GM18517 (cell line): ENCODE results near the gene RPRD1A.
"Not testable (repeated sequence)": the region's sequence is repeated elsewhere in the genome, so short reads cannot be mapped to it uniquely, and the experiment has no call there.

Experiments used
- ATAC-seq: cut with Tn5 transposase; IDR thresholded peaks from one replicate; pipeline ENCODE4 v1.9.1; 2021; ENCODE audit warnings: mild to moderate bottlenecking, moderate library complexity; ENCODE audit not compliant: unreplicated experiment

The RPRD1A gene

GRCh38 chr18:36078751-36079529 lies 11.6 kb upstream of the RPRD1A start:
- no peak for ATAC-seq

DNA sequence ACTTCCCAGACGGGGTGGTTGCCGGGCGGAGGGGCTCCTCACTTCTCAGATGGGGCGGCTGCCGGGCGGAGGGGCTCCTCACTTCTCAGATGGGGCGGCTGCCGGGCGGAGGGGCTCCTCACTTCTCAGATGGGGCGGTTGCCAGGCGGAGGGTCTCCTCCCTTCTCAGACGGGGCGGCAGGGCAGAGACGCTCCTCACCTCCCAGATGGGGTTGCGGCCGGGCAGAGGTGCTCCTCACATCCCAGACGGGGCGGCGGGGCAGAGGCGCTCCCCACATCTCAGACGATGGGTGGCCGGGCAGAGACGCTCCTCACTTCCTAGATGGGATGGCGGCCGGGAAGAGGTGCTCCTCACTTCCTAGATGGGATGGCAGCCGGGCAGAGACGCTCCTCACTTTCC lies 10.4 kb upstream of the RPRD1A start:
- not testable (repeated sequence) for ATAC-seq

- ATAC-seq, result no peak
These were observed 8.7 kb upstream of the RPRD1A start for GRCh38 chr18:36075862-36076587.

DNA sequence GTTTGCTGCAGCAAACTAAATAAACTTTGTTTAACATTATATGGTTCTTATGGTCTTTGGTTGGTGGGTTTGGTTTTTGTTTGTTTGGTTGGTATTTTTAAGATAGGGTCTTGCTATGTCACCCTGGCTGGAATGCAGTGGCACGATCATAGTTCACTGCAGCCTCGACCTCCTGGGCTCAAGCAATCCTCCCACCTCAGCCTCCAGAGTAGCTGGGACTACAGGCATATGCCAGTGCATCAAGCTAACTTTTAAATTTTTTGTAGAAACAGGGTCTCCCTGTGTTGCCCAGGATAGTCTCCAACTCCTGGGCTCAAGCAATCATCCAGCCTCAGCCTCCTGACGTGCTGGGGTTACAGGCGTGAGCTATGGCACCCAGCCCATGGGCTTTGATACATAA lies 7.1 kb upstream of the RPRD1A start:
- ATAC-seq, result no peak

GRCh38 chr18:36073676-36074075 lies 6.3 kb upstream of the RPRD1A start:
- no peak for ATAC-seq

DNA sequence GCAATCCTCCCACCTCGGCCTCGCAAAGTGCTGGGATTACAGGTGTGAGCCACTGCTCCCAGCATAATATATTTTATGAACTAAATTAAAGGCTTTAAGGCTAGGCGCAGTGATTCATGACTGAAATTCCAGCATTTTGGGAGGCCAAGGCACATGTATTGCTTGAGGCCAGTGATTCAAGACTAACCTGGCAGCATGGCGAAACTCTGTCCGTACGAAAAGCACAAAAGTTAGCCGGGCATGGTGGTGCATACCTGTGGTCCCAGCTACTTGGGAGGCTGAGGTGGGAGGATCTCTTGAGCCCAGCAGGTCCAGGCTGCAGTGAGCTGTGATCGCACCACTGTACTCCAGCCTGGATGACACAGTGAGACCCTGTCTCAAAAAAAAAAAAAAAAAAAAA lies 5.0 kb upstream of the RPRD1A start:
- ATAC-seq, result not testable (repeated sequence)

GRCh38 chr18:36066686-36067054 lies 689 bp downstream of the RPRD1A start:
- peak; percentile 7 for ATAC-seq

DNA sequence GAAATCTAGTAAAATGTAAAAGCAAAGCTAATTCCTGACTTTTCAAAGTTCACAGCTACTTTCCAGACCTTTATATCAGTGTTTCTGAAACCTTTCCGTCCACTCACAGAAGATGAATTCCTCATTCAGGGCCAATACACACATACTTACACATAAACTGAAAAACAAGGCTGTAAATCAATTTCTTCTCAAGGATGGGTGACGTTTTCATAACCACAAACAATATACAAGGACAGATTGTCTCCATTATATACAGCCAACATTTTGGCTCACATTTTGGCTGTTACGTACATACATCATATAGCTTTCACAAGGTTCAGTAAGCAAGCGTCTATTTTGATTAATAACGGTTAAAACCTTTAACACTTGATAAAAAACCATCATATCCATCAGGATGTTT lies 1.4 kb downstream of the RPRD1A start:
- ATAC-seq, result no peak

- ATAC-seq, result not testable (repeated sequence)
These were observed 2.6 kb downstream of the RPRD1A start for GRCh38 chr18:36064809-36065079.

- no peak for ATAC-seq
These were observed 3.1 kb downstream of the RPRD1A start for GRCh38 chr18:36064027-36064808.

- ATAC-seq, result no peak
These were observed 8.7 kb downstream of the RPRD1A start for GRCh38 chr18:36058674-36059073.

- no peak for ATAC-seq
These were observed 15.6 kb downstream of the RPRD1A start for GRCh38 chr18:36051760-36052159.

GRCh38 chr18:36050479-36050878 lies 16.9 kb downstream of the RPRD1A start:
- no peak for ATAC-seq

GRCh38 chr18:36047521-36047920 lies 19.8 kb downstream of the RPRD1A start:
- no peak for ATAC-seq

DNA sequence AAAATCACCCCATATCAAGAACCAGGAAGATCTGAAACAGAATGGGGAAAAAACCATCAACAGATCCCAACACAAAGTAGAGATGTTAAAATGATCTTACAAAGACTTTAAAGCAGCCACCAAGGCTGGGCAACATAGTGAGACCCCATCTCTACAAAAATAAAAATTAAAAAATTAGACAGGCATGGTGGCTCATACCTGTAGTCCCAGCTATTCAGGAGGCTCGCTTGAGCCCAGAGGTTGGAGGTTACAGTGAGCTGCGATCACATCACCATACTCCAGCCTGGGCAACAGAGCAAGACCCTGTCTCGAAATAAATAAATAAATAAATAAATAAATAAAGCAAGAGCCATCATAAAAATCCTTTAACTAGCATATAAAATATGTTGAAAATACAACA lies 20.5 kb downstream of the RPRD1A start:
- no peak for ATAC-seq

DNA sequence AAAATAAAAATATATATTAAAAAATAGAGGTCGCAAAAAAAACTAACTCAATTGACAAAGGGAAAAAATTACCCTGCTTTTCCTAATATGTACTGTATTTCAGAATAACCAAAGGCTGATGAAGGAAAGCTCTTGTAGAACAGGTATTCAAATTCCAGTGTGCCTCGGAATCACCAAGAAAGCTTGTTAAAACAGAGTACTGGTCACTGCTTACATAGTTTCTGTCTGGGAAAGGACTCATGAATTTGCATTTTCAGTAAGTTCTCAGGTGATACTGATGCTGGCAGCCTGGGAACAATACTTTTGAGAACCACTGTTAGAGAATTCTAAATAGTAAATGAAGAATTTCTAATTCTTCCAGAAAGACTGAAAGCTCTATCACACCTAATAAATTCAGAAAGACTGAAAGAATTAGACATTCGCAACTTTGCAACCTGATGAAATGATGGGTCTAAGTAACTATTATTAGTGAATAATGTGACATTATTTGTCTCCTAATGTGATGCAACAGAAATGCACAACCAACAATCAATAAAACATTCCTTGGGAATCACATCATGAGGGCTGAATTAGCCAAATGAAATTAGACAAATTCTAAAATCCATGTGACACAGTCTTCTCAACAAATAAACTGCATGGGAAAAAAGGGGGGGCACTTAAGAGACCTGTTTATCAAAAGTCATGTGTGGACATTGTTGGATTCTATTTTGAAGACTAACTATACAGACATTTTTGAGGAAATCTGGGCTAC lies 21.9 kb downstream of the RPRD1A start:
- ATAC-seq, result no peak

DNA sequence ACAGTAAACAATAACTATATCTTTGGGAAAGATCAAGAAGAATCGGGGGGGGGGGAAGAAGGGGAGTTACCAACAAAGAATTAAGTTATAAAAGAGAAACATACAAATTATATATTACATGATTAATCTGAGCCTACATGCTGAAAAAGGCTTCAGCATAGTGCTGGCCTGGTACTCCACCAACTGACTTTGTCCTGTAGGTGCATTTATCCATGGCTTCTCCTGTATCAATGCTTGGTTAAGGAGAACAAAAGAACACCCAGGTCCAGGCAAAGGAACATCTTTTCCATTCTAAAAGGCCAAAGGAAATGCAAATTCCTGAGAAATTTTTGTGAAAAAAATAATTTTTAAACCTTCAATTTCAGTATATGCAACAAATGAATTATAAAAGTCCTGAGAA lies 24.2 kb downstream of the RPRD1A start:
- no peak for ATAC-seq

- ATAC-seq, result no peak
These were observed 26.2 kb downstream of the RPRD1A start for GRCh38 chr18:36041146-36041545.

DNA sequence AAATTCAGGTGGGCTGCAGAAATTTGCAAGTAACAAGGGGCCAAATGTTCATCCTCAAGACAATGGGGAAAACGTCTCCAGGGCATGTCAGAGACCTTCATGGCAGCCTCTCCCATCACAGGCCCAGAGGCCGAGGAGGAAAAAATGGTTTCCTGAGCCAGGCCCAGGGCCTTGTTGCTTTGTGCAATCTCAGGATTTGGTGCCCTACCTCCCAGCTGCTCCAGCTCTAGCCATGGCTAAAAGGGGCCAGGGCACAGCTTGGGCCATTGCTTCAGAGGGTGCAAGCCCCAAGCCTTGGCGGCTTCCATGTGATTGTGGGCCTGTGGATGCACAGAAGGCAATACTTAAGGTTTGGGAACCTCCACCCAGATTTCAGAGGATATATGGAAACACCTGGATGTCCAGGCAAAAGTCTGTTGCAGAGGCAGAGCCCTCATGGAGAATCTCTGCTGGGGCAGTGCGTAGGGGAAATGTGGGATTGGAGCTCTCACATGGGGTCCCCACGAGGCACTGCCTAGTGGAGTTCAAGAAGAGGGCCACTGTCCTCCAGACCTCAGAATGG lies 29.2 kb downstream of the RPRD1A start:
- no peak for ATAC-seq

- no peak for ATAC-seq
These were observed 32.1 kb downstream of the RPRD1A start for GRCh38 chr18:36035253-36035652.
